Measurements from ENCODE around the gene S1PR5.

- TF ChIP-seq CTCF (IDR thresholded peaks at IDR 0.05), result no peak
- TF ChIP-seq POLR2A (IDR thresholded peaks at IDR 0.05), result no peak
- no peak for TF ChIP-seq EP300 (IDR thresholded peaks at IDR 0.05)
Measured at GRCh38 chr19:10538204-10538983, 21.1 kb upstream of the S1PR5 start.
